ENCODE measurements around the gene TMEM252. TPM values are rescaled to one million over a fixed set of nuclear protein-coding genes. Genes with fewer than 3 reads are reported as not detected.

Gene TMEM252
- total RNA-seq, 4 donors from 2014 or later, result not detected

DNA sequence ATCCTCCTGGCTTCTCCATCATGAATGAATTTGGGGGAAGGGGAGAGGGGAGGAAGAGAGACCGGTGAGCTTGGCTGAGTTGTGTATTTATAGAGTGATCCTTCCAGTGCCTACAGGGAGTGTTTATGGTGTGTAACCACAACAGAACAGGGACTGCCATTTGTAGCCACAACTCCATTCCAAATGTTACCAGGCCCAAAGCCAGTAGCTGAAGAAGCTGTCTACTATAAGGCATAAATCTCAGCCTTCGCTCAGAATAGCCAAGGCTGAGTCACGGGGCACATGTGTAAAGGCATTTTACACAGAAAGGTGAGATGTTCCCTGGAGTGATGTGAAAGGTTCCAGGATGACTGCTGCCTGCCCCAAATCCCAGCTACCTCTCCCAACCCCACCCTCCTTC, 2.5 kb downstream of the TMEM252 start:
- no peak overlapping the region for H3K4me3 ChIP-seq
- WGBS, 2 donors, result 79 to 82% methylated on average over 3 of the region's 3 CpGs
- no peaks in the 10 kb centered on the region for H3K36me3 ChIP-seq
- no peak for DNase-seq (ENCODE audit: low spot score in 2 of 2)
- TF ChIP-seq EP300 (IDR thresholded peaks at IDR 0.05) (no peak), POLR2A (IDR thresholded peaks at IDR 0.05) (no peak)
- TF ChIP-seq, protein P1, sequence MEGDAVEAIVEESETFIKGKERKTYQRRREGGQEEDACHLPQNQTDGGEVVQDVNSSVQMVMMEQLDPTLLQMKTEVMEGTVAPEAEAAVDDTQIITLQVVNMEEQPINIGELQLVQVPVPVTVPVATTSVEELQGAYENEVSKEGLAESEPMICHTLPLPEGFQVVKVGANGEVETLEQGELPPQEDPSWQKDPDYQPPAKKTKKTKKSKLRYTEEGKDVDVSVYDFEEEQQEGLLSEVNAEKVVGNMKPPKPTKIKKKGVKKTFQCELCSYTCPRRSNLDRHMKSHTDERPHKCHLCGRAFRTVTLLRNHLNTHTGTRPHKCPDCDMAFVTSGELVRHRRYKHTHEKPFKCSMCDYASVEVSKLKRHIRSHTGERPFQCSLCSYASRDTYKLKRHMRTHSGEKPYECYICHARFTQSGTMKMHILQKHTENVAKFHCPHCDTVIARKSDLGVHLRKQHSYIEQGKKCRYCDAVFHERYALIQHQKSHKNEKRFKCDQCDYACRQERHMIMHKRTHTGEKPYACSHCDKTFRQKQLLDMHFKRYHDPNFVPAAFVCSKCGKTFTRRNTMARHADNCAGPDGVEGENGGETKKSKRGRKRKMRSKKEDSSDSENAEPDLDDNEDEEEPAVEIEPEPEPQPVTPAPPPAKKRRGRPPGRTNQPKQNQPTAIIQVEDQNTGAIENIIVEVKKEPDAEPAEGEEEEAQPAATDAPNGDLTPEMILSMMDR (IDR thresholded peaks at IDR 0.05), result no peak
- no peaks in the 10 kb centered on the region for H3K27me3 ChIP-seq
- no peak overlapping the region for H3K27ac ChIP-seq
- peaks cover 0 to 17% (median 2%) of the 10 kb centered on the region in 4 donors for H3K4me1 ChIP-seq
- H3K9me3 ChIP-seq, result no peaks in the 10 kb centered on the region

DNA sequence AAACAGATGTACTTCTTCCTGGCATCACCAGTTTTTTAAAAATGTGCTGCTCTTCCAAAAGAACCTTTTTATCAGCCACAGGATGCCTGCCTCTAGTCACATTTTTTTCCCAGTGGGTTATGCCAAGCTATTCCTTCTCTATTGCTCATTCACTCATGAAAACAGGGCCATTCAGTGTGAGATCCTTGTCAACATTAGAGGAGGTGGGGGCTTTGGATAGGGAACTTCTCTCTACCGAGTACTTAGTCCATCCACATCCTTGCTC, 3.1 kb downstream of the TMEM252 start:
- no peak overlapping the region for H3K27ac ChIP-seq
- peaks cover 0 to 17% (median 2%) of the 10 kb centered on the region in 4 donors for H3K4me1 ChIP-seq
- DNase-seq (ENCODE audit: low spot score in 2 of 2), result no peak
- no peaks in the 10 kb centered on the region for H3K36me3 ChIP-seq
- no peaks in the 10 kb centered on the region for H3K27me3 ChIP-seq
- TF ChIP-seq, protein P1 (IDR thresholded peaks at IDR 0.05), result no peak
- TF ChIP-seq EP300 (IDR thresholded peaks at IDR 0.05), result no peak
- no peak for TF ChIP-seq POLR2A (IDR thresholded peaks at IDR 0.05)
- 58 to 69% methylated on average over 1 of the region's 1 CpG for WGBS, 2 donors
- no peak overlapping the region for H3K4me3 ChIP-seq
- H3K9me3 ChIP-seq, result no peaks in the 10 kb centered on the region

DNA sequence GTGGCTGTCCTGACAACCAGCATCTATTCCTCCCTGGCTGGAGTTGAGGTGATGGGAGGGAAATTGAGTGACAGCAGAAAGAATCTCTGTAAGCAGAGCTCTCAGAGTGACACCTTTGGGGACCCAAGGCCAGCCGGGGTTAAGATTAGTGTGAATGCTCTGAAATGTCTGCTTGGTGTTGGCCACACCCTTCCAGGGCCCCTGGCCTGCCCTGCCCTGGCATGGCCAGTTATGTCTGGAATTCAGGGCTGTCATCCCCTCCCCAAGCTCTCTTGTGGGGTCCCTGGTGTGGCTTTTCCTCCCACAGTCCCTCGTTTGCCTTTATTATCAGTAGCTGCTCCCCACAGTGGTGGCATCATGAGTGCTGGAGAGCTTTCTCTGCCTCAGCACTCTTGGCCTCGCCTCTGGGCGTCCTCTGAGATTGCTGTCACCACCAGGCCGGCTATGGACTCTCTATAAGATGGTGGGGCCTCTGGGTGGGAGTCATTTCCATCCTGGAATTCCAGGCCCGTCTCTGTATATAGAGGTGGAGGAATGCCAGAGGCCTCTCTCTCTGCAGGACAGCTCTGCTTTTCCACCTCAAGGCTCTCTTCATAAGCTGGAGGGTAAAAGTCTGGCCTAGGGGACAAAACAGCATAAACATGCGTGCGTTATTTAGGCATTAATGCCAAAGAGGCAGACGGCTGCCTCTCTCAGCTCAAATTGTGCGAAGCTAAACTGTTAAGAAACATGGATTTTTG, 3.6 kb downstream of the TMEM252 start:
- Histone ChIP-seq H3K27me3 (no peaks in the 10 kb centered on the region), H3K4me1 (peaks cover 0 to 16% (median 2%) of the 10 kb centered on the region in 4 donors), H3K27ac (no peak overlapping the region), H3K4me3 (no peak overlapping the region), H3K36me3 (no peaks in the 10 kb centered on the region), H3K9me3 (no peaks in the 10 kb centered on the region)
- WGBS, 2 donors, result 70 to 73% methylated on average over 9 to 10 of the region's 10 CpGs
- DNase-seq (ENCODE audit: low spot score in 2 of 2), result no peak
- TF ChIP-seq POLR2A (IDR thresholded peaks at IDR 0.05) (no peak), EP300 (IDR thresholded peaks at IDR 0.05) (no peak)
- TF ChIP-seq, protein P1 (IDR thresholded peaks at IDR 0.05), result no peak

DNA sequence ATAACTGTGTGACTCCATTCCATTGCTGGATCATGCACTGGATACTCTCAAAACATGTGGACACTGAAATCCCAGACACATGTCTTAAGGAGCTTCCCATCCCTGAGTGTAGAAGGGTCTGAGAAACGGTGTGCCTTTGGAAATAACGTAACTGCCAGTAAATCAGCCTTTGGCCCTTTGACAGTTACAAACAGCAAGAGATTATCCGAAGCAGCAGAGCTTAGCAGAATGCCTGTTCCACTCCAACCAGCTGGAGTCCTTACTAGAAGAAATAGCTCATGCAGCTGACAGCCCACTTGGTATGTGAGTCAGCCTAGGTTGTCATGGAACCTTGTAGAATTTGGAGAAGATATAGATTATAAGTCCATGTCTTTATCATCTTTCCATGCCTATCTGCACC, 7.0 kb downstream of the TMEM252 start:
- Histone ChIP-seq H3K4me3 (no peak overlapping the region), H3K4me1 (no peaks in the 10 kb centered on the region), H3K36me3 (peaks cover 0 to 8% (median 0%) of the 10 kb centered on the region in 3 donors), H3K27ac (no peak overlapping the region), H3K9me3 (no peaks in the 10 kb centered on the region), H3K27me3 (no peaks in the 10 kb centered on the region)
- 75 to 76% methylated on average over 3 of the region's 3 CpGs for WGBS, 2 donors
- TF ChIP-seq EP300 (IDR thresholded peaks at IDR 0.05) (no peak), POLR2A (IDR thresholded peaks at IDR 0.05) (no peak)
- TF ChIP-seq, protein P1 (IDR thresholded peaks at IDR 0.05), result no peak
- DNase-seq (ENCODE audit: low spot score in 2 of 2), result no peak

DNA sequence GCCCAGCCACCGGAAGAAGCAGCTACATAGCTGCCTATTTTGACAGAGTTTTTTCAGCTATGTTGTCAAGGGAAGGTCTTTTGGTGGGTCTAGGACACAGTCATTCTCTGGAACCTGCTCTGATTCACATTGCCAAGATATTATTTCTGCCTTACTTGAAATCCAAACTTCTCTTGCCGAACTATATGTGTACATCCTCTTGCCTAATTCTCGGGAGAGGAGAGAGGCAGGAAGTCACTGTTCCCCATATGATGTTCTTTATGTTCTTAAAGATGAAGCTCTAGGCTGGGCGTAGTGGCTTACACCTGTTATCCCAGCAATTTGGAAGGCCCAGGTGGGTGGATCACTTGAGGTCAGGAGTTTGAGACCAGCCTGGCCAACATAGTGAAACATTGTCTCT, 8.6 kb downstream of the TMEM252 start:
- TF ChIP-seq POLR2A (IDR thresholded peaks at IDR 0.05) (no peak), EP300 (IDR thresholded peaks at IDR 0.05) (no peak)
- TF ChIP-seq, protein P1 (IDR thresholded peaks at IDR 0.05), result no peak
- 84 to 97% methylated on average over 4 of the region's 4 CpGs for WGBS, 2 donors
- Histone ChIP-seq H3K9me3 (no peaks in the 10 kb centered on the region), H3K27ac (no peak overlapping the region), H3K27me3 (no peaks in the 10 kb centered on the region), H3K4me3 (no peak overlapping the region), H3K36me3 (peaks cover 0 to 8% (median 0%) of the 10 kb centered on the region in 3 donors), H3K4me1 (no peaks in the 10 kb centered on the region)
- DNase-seq (ENCODE audit: low spot score in 2 of 2), result peak in 1 of 2 donors; percentile 1

All from tibial nerve (tissue), 4 donors.